Left ventricle myocardium inferior (tissue), 1 donor: ENCODE data around the gene NRP2. TPM values are rescaled to one million over a fixed set of nuclear protein-coding genes. Genes with fewer than 3 reads are reported as not detected.

Experiments used
- DNase-seq: peaks from one replicate; pipeline ENCODE4 v3.0.0-alpha.2; 2020
- H3K27ac ChIP-seq: fragments of 200-600 bp; replicated peaks from 2 replicates; pipeline ENCODE4 v1.8.0; 2021
- H3K27me3 ChIP-seq: fragments of 200-600 bp; 2 replicates; pipeline ENCODE4 v1.8.0; 2021; ENCODE audit warnings: low read depth
- H3K36me3 ChIP-seq: fragments of 200-600 bp; 2 replicates; pipeline ENCODE4 v1.8.0; 2021
- H3K4me1 ChIP-seq: fragments of 200-600 bp; 2 replicates; pipeline ENCODE4 v1.8.0; 2021
- H3K4me3 ChIP-seq: fragments of 200-600 bp; 2 replicates; pipeline ENCODE4 v1.8.0; 2021; ENCODE audit warnings: mild to moderate bottlenecking, moderate library complexity
- H3K9me3 ChIP-seq: fragments of 200-600 bp; replicated peaks from 2 replicates; pipeline ENCODE4 v1.8.0; 2021
- intact Hi-C: fragments of 100-400 bp; cut with micrococcal nuclease; formaldehyde crosslinking; loops from one replicate; pipeline ENCODE4 v1.11.0; 2022
- total RNA-seq: library from RNA; stranded (reverse); fragmentation: NEBNext Ultra II Directional; extraction: Animal tissue kit (Norgen Biotek cat#: 25700); gene quantifications from one replicate; pipeline ENCODE4 v1.2.1, GENCODE V29; 2021
- TF ChIP-seq, protein P1 (sequence below): fragments of 200-600 bp; IDR thresholded peaks from 2 replicates; pipeline ENCODE4 v1.8.0; 2021; ENCODE audit warnings: antibody characterized with exemption, mild to moderate bottlenecking, borderline replicate concordance
- donor health status: DM: no; HTN: yes; CAD: no; lungs with severe emphysema.

NRP2 gene
- total RNA-seq, 1 donor from 2014 or later: 7.6 TPM

DNA sequence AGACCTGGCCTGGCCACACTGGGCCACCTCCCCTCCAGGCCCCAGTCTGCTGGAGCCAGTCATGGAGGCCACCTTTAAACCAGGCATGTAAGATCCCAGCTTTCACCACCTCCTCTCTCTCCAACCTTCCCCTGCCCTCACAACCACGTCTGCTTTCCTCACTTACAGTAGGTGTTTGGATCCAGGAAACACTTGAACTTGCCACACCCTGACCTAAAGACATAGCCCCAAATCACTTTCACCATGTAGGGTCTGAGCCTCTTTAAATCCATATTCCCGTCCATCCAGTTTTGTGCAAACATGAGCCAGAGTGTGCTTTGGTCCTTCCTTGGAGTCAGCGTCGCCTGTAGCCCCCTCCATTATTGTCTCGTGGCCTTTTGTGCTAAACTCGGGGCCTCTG, 66.8 kb downstream of the NRP2 start:
- H3K4me1 ChIP-seq: no peaks in the 10 kb centered on the region
- H3K27ac ChIP-seq: no peak overlapping the region
- H3K4me3 ChIP-seq: no peak overlapping the region
- H3K27me3 ChIP-seq: no peaks in the 10 kb centered on the region
- no peaks in the 10 kb centered on the region for H3K9me3 ChIP-seq
- H3K36me3 ChIP-seq: no peaks in the 10 kb centered on the region
- TF ChIP-seq, protein P1, sequence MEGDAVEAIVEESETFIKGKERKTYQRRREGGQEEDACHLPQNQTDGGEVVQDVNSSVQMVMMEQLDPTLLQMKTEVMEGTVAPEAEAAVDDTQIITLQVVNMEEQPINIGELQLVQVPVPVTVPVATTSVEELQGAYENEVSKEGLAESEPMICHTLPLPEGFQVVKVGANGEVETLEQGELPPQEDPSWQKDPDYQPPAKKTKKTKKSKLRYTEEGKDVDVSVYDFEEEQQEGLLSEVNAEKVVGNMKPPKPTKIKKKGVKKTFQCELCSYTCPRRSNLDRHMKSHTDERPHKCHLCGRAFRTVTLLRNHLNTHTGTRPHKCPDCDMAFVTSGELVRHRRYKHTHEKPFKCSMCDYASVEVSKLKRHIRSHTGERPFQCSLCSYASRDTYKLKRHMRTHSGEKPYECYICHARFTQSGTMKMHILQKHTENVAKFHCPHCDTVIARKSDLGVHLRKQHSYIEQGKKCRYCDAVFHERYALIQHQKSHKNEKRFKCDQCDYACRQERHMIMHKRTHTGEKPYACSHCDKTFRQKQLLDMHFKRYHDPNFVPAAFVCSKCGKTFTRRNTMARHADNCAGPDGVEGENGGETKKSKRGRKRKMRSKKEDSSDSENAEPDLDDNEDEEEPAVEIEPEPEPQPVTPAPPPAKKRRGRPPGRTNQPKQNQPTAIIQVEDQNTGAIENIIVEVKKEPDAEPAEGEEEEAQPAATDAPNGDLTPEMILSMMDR: no peak
- intact Hi-C loops: no loop called here
- DNase-seq: no peak

DNA sequence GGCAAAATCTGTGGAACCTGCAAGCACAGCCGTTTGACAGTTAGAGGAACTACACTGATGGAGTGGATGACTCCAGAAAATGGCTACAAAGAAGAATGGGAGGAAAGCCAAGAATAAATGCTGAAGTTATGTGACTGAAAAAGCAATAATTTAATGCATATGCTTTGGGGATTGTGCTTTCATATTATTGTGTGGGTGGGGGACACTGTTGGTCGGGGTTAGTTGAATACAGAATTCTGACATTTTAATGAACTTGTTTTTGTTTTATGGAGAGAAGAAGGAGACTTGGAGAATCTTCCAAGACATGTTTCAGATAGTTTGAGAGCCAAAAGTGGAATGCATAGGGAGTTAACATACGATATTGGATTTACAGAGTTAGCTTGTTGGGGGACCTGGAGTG, 68.5 kb downstream of the NRP2 start:
- no peak for DNase-seq
- Histone ChIP-seq H3K36me3 (no peaks in the 10 kb centered on the region), H3K27me3 (no peaks in the 10 kb centered on the region), H3K4me1 (peaks cover 15% of the 10 kb centered on the region), H3K4me3 (no peak overlapping the region), H3K27ac (no peak overlapping the region), H3K9me3 (no peaks in the 10 kb centered on the region)
- intact Hi-C loops: no loop called here
- TF ChIP-seq, protein P1: no peak

DNA sequence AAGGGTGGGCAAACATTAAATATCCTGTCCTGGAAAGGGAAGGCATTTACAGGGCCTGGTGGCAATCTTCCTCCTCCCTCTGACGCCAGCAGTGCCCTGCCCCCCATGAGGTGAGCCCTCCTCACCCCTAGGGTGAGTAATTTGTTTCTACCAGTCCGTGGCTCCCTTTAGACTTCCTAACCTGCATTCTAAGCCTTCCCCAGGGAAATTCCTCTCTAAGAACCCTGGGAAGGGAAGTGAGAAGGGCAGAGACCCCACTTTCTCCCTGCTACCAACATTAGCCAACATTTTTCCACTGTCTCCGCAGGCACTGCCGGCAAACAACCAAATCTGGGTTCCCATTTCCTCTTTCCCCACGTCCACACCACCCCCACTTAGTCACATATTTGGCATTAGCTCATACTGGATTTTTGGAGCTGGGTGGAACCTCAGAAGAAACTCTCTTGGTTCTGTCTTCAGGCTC, 69.3 kb downstream of the NRP2 start:
- Histone ChIP-seq H3K4me1 (peaks cover 23% of the 10 kb centered on the region), H3K9me3 (no peaks in the 10 kb centered on the region), H3K36me3 (no peaks in the 10 kb centered on the region), H3K27ac (no peak overlapping the region), H3K4me3 (no peak overlapping the region), H3K27me3 (no peaks in the 10 kb centered on the region)
- no peak for DNase-seq
- TF ChIP-seq, protein P1: no peak
- intact Hi-C loops: no loop called here

DNA sequence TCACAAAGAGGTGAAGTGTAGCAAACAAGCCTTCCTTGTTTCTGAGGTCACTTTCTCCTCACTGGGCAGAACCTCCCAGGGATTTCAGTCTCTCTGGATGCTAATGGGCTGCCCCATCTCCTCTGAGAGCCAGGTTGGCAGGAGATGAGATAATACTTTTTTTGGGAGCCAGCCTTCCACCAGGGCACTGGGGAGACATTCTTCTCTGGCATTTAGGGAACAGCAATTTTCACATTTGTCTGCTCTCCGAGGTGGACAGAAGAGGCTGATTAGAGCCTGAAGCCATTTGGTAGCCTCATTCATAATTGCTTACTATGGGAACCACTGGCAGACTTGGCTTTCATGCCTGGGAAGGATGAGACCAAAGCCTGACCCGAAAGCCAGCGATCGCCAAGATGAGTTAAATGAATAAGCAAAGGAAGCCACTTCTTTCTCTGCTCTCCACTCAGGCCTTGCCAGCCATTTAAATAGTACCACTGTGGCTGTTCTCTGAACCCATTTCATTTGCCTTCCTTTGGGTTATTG, 70.1 kb downstream of the NRP2 start:
- no peak for DNase-seq
- H3K4me3 ChIP-seq: no peak overlapping the region
- H3K4me1 ChIP-seq: peaks cover 31% of the 10 kb centered on the region
- H3K27ac ChIP-seq: no peak overlapping the region
- TF ChIP-seq, protein P1: no peak
- H3K27me3 ChIP-seq: no peaks in the 10 kb centered on the region
- H3K9me3 ChIP-seq: no peaks in the 10 kb centered on the region
- no peaks in the 10 kb centered on the region for H3K36me3 ChIP-seq
- intact Hi-C loops: no loop called here

DNA sequence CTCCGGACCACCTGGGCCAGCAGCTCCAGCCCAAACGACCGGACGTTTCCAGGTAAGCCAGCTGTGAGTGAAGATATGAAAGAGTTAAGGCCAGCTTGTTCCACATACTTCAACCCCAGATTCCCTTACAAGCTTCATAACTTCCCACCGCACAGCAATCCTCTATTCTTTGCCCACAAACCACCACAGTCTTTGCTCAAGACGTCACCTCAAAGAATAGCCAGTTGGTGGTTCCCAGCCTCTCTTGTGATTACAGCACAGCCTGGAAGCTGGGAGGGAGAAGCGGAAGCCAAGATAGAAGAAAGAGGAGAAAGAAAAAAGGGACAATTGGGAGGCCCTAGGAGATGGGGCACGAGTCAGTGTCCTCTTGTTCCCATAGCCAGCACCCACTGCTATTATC, 70.6 kb downstream of the NRP2 start:
- H3K4me3 ChIP-seq: no peak overlapping the region
- no peak overlapping the region for H3K27ac ChIP-seq
- intact Hi-C loops: no loop called here
- no peaks in the 10 kb centered on the region for H3K36me3 ChIP-seq
- no peaks in the 10 kb centered on the region for H3K27me3 ChIP-seq
- DNase-seq: no peak
- peaks cover 36% of the 10 kb centered on the region for H3K4me1 ChIP-seq
- TF ChIP-seq, protein P1: no peak
- H3K9me3 ChIP-seq: no peaks in the 10 kb centered on the region
